Fibroblast of the aortic adventitia (primary cell): ENCODE results near the gene CLDN6. TPM values are rescaled to one million over a fixed set of nuclear protein-coding genes. Genes with fewer than 3 reads are reported as not detected.

Experiments
- DNase-seq: peaks from one replicate; pipeline ENCODE4 v3.0.0-alpha.2; 2010; ENCODE audit warnings: low read depth
- H3K4me3 ChIP-seq: 2 replicates; pipeline ENCODE4 v1.5.1; 2011; ENCODE audit warnings: low read depth, mild to moderate bottlenecking, control low read depth, low read length, moderate library complexity
- CTCF ChIP-seq: IDR thresholded peaks from 2 replicates; pipeline ENCODE4 v1.5.1; 2011; ENCODE audit warnings: mild to moderate bottlenecking, low read length, control low read depth, inconsistent platforms; ENCODE audit not compliant: insufficient read depth
- small RNA-seq: library from RNA; depleted of rRNA; stranded (forward); fragments of <200 nt; gene quantifications from one replicate; pipeline ENCODE3, GENCODE V24; 2012
- total RNA-seq: library from RNA; depleted of rRNA; stranded (reverse); fragments of >200 nt; gene quantifications from 2 replicates; pipeline ENCODE4 v1.2.3, GENCODE V29; 2012; ENCODE audit warnings: low replicate concordance

Gene CLDN6
- total RNA-seq, 1 donor: not detected

GRCh38 chr16:2966043-2966807 is 51.8 kb downstream of the CLDN6 start:
- DNase-seq: no peak
- TF ChIP-seq CTCF: no peak
- no peak overlapping the region for H3K4me3 ChIP-seq

Small RNA genes lying within 50 kb of the gene (small RNA-seq; reads per million reads assigned to genes)
- gene LINC00514: not detected

Other genes with a start within 250 kb of the CLDN6 start
- gene ELOB, start 240.9 kb downstream of the CLDN6 start, total RNA-seq: 37.6 and 316 TPM in 2 replicates
- not detected in 2 replicates for gene PRSS33, start 230.6 kb downstream of the CLDN6 start, total RNA-seq
- not detected in 2 replicates for gene PRSS41, start 219.7 kb downstream of the CLDN6 start, total RNA-seq
- 0.27 and 0.49 TPM in 2 replicates for gene PRSS21, start 200.9 kb downstream of the CLDN6 start, total RNA-seq
- 0.27 and 1.4 TPM in 2 replicates for gene ZG16B, start 187.9 kb downstream of the CLDN6 start, total RNA-seq
- not detected in 2 replicates for gene PRSS22, start 160.0 kb downstream of the CLDN6 start, total RNA-seq
- gene FLYWCH2, start 135.0 kb downstream of the CLDN6 start, total RNA-seq: 48.9 and 56.4 TPM in 2 replicates
- 31.3 and 37.4 TPM in 2 replicates for gene FLYWCH1, start 106.3 kb downstream of the CLDN6 start, total RNA-seq
- gene KREMEN2, start 53.9 kb downstream of the CLDN6 start, total RNA-seq: not detected in 2 replicates
- 0.16 and 13.8 TPM in 2 replicates for gene PAQR4, start 48.8 kb downstream of the CLDN6 start, total RNA-seq
- 1.5 and 24.5 TPM in 2 replicates for gene PKMYT1, start 37.7 kb downstream of the CLDN6 start, total RNA-seq
- not detected in 2 replicates for gene CLDN9, start 5.3 kb downstream of the CLDN6 start, total RNA-seq
- gene TNFRSF12A, start 2.2 kb upstream of the CLDN6 start, total RNA-seq: 26.7 and 124 TPM in 2 replicates
- 40.6 and 45.6 TPM in 2 replicates for gene HCFC1R1, start 5.8 kb upstream of the CLDN6 start, total RNA-seq
- gene THOC6, start 5.9 kb upstream of the CLDN6 start, total RNA-seq: 16.3 and 30.2 TPM in 2 replicates
- not detected in 2 replicates for gene BICDL2, start 18.8 kb upstream of the CLDN6 start, total RNA-seq
- not detected in 2 replicates for gene MMP25, start 28.4 kb upstream of the CLDN6 start, total RNA-seq
- 7.6 and 7.8 TPM in 2 replicates for gene IL32, start 47.5 kb upstream of the CLDN6 start, total RNA-seq
- not detected in 2 replicates for gene ZSCAN10, start 81.1 kb upstream of the CLDN6 start, total RNA-seq
- 12.3 and 14.7 TPM in 2 replicates for gene ZNF205, start 94.4 kb upstream of the CLDN6 start, total RNA-seq
- 6.9 and 7.0 TPM in 2 replicates for gene ZNF213, start 116.8 kb upstream of the CLDN6 start, total RNA-seq
- gene OR1F1, start 170.0 kb upstream of the CLDN6 start, total RNA-seq: not detected in 2 replicates
- 6.6 and 9.7 TPM in 2 replicates for gene ZNF200, start 217.0 kb upstream of the CLDN6 start, total RNA-seq
- gene MEFV, start 238.4 kb upstream of the CLDN6 start, total RNA-seq: under 0.01 TPM in 1 of 2 replicates, not detected in the other